ENCODE measurements around the gene MAGI3. TPM values are rescaled to one million over a fixed set of nuclear protein-coding genes. Genes with fewer than 3 reads are reported as not detected.

The MAGI3 gene
- total and polyA plus RNA-seq, 2 of the 13 experiments (the other 11 are each of a cell fraction or from before 2014, with no cell fraction given): 4.0 to 11.8 TPM

DNA sequence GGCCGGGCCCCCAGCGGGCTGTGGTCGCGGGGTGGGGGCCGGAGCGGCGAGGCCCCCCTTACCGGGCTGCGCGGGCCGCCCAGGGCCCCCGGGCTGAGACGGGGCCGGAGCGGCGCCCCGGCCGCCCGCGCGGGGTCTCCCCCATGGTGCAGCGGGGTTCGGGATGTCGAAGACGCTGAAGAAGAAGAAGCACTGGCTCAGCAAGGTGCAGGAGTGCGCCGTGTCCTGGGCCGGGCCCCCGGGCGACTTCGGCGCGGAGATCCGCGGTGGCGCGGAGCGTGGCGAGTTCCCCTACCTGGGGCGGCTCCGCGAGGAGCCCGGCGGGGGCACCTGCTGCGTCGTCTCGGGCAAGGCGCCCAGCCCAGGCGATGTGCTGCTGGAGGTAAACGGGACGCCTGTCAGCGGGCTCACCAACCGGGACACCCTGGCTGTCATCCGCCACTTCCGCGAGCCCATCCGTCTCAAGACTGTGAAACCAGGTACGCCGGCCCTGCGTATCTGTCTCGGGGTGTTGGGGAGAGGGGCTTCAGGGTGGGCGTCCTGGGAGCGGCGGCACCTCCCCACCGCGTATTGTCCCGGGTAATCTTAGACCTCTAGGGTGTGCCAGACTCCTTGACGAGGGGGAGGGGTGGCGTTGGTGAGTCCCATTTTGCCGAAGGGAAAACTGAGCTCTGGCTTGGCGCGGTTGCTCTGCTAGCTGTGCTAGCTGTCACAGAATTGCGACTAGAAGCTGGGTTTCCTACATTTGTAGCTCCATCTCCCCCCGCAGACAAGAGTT, 745 bp downstream of the MAGI3 start:
- Histone ChIP-seq H4K20me1 (ENCODE audit: insufficient read depth, low read length) (peaks cover 5% of the 10 kb centered on the region; the same call in 1 of the 2 replicates), H3K9ac (ENCODE audit: insufficient read depth, low read depth, low read length) (peak overlapping the region; percentile 84), H3K36me3 (replicated peaks in 1 of 2; ENCODE audit: control insufficient read depth in 1 of 2, insufficient read depth in 2 of 2, low read length in 2 of 2) (no peaks in the 10 kb centered on the region), H3K27ac (ENCODE audit: extremely low read length, insufficient read depth, low read length) (peak overlapping the region; percentile 86), H3K9me3 (ENCODE audit: low read length) (no peaks in the 10 kb centered on the region), H3K79me2 (ENCODE audit: insufficient read depth, low read length) (peaks cover 53% of the 10 kb centered on the region), H3K4me2 (ENCODE audit: low read depth, low read length) (peak overlapping the region; percentile 77), H3K27me3 (ENCODE audit: control insufficient read depth in 1 of 2, insufficient read depth in 2 of 2, low read length in 2 of 2) (no peaks in the 10 kb centered on the region; a peak in 1 of 5 replicates), H3K4me3 (replicated peaks in 1 of 3; ENCODE audit: insufficient read depth in 1 of 3, low read depth in 2 of 3, low read length in 3 of 3) (peak overlapping the region; percentile 66 to 89 (median 77)), H2AFZ (ENCODE audit: low read length) (no peak overlapping the region), H3K4me1 (ENCODE audit: insufficient read depth, low read length) (peaks cover 45% of the 10 kb centered on the region)
- in situ Hi-C loops (cut with HindIII; ENCODE audit: extremely low pct_ligation_motif_present, low pct_unique_long_range_greater_than_20kb): loop anchor here (10.0 kb wide), 1 partner anchor 246 kb away; no protein-coding TSS in a partner anchor
- 0% methylated on average over 2 of the region's 74 CpGs for WGBS (ENCODE audit: low lambda C conversion rate)
- peak; percentile 3; the same call in 2 of the 3 replicates for ATAC-seq
- FAIRE-seq: no peak
- intact Hi-C loops (cut with micrococcal nuclease; ENCODE audit: unreplicated experiment): no loop called here
- no peak for DNase-seq (ENCODE audit: low spot score)
- no TSS peak for BruUV-seq (replicated peaks)
- ChIA-PET POLR2A (interaction anchor here (0.9 to 1.3 kb wide), 3 partner anchors 42 to 62 kb away, joined by 3 read pairs; no protein-coding TSS in a partner anchor), CTCF (ENCODE audit: low intra/inter-chr PET ratio, low total read pairs) (no interaction called here)
- TF ChIP-seq ZFP41 (CRISPR knock-in tag; IDR thresholded peaks at IDR 0.05; ENCODE audit: borderline replicate concordance) (no peak), CAMTA2 (CRISPR knock-in tag; IDR thresholded peaks at IDR 0.05; ENCODE audit: borderline replicate concordance) (0 out of 2 replicates have a peak, but pooled peaks have one; percentile 15), CREM (IDR thresholded peaks at IDR 0.05) (no peak), CREM (CRISPR knock-in tag; IDR thresholded peaks at IDR 0.05) (no peak), ZFP37 (CRISPR knock-in tag; IDR thresholded peaks at IDR 0.05; ENCODE audit: borderline replicate concordance) (no peak), FLYWCH1 (CRISPR knock-in tag; IDR thresholded peaks at IDR 0.05) (no peak), ZNF569 (CRISPR knock-in tag; IDR thresholded peaks at IDR 0.05; ENCODE audit: borderline replicate concordance) (no peak), ZNF607 (CRISPR knock-in tag; IDR thresholded peaks at IDR 0.05; ENCODE audit: borderline replicate concordance) (no peak), ZNF484 (CRISPR knock-in tag; IDR thresholded peaks at IDR 0.05; ENCODE audit: borderline replicate concordance, low read depth) (no peak), ZNF234 (CRISPR knock-in tag; conservative IDR thresholded peaks at IDR 0.05) (no peak), ZNF629 (CRISPR knock-in tag; conservative IDR thresholded peaks at IDR 0.05) (peak; percentile 99), MBNL3 (CRISPR knock-in tag; conservative IDR thresholded peaks at IDR 0.05) (no peak), ZNF724P (CRISPR knock-in tag; IDR thresholded peaks at IDR 0.05; ENCODE audit: borderline replicate concordance) (no peak), KDM6A (CRISPR knock-in tag; IDR thresholded peaks at IDR 0.05; ENCODE audit: low read depth) (no peak), HIVEP1 (CRISPR knock-in tag; IDR thresholded peaks at IDR 0.05) (no peak), SOX5 (CRISPR knock-in tag; IDR thresholded peaks at IDR 0.05; ENCODE audit: borderline replicate concordance) (no peak), ZNF367 (CRISPR knock-in tag; IDR thresholded peaks at IDR 0.05; ENCODE audit: borderline replicate concordance) (no peak), MEIS2 (CRISPR knock-in tag; IDR thresholded peaks at IDR 0.05) (no peak), ZNF570 (CRISPR knock-in tag; IDR thresholded peaks at IDR 0.05; ENCODE audit: borderline replicate concordance) (no peak), CENPX (CRISPR knock-in tag; IDR thresholded peaks at IDR 0.05) (no peak), RORA (CRISPR knock-in tag; IDR thresholded peaks at IDR 0.05) (no peak), ZNF652 (CRISPR knock-in tag; IDR thresholded peaks at IDR 0.05; ENCODE audit: borderline replicate concordance, low read depth) (no peak), ZNF205 (CRISPR knock-in tag; IDR thresholded peaks at IDR 0.05) (no peak), ZNF7 (CRISPR knock-in tag; IDR thresholded peaks at IDR 0.05) (no peak), GZF1 (CRISPR knock-in tag; IDR thresholded peaks at IDR 0.05) (no peak)
- TF ChIP-seq, protein P1, sequence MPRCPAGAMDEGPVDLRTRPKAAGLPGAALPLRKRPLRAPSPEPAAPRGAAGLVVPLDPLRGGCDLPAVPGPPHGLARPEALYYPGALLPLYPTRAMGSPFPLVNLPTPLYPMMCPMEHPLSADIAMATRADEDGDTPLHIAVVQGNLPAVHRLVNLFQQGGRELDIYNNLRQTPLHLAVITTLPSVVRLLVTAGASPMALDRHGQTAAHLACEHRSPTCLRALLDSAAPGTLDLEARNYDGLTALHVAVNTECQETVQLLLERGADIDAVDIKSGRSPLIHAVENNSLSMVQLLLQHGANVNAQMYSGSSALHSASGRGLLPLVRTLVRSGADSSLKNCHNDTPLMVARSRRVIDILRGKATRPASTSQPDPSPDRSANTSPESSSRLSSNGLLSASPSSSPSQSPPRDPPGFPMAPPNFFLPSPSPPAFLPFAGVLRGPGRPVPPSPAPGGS (CRISPR knock-in tag; IDR thresholded peaks at IDR 0.05): no peak
- TF ChIP-seq, protein P2, sequence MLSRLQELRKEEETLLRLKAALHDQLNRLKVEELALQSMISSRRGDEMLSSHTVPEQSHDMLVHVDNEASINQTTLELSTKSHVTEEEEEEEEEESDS (CRISPR knock-in tag; IDR thresholded peaks at IDR 0.05; ENCODE audit: borderline replicate concordance): no peak
